Panc1 (cell line): ENCODE measurements around the gene MITF. TPM values are rescaled to one million over a fixed set of nuclear protein-coding genes. Genes with fewer than 3 reads are reported as not detected.

Experiments used
- ATAC-seq: fragments of 200-7000 bp; cut with Tn5 transposase; 2 replicates; pipeline ENCODE4 v1.9.1; 2020; ENCODE audit warnings: mild to moderate bottlenecking, moderate library complexity
- BruUV-seq: library from RNA; stranded (reverse); fragments of 400-500 nt; replicated peaks from 2 replicates; lab custom pipeline; 2021; lab: Mats Ljungman, UMichigan
- CTCF ChIA-PET: fragments of 300-600 bp; sonication (Branson Sonifier 250); formaldehyde crosslinking; loops from one replicate; lab custom pipeline; 2022; ENCODE audit warnings: antibody characterized with exemption; lab: Charles Lee
- POLR2A ChIA-PET: fragments of 300-600 bp; sonication (Branson Sonifier 250); formaldehyde crosslinking; loops from one replicate; lab custom pipeline; 2022; ENCODE audit warnings: antibody characterized with exemption; lab: Charles Lee
- DNase-seq: peaks from one replicate; pipeline ENCODE4 v3.0.0-alpha.2; 2010; ENCODE audit warnings: low read depth, low spot score
- H3K27ac ChIP-seq: 2 replicates; pipeline ENCODE4 v1.5.1; 2011; ENCODE audit warnings: mild to moderate bottlenecking, low read length, inconsistent platforms
- H3K27me3 ChIP-seq: fragments of 200-500 bp; sonication (Bioruptor generic); 2 replicates; pipeline ENCODE4 v1.6.0; 2014; ENCODE audit warnings: low read length, inconsistent platforms; ENCODE audit not compliant: control insufficient read depth, insufficient read depth
- H3K36me3 ChIP-seq: fragments of 200-500 bp; sonication (Bioruptor generic); 2 replicates; pipeline ENCODE4 v1.5.1; 2014; ENCODE audit warnings: inconsistent platforms, mild to moderate bottlenecking, low read length, moderate library complexity; ENCODE audit not compliant: control insufficient read depth, insufficient read depth
- H3K4me1 ChIP-seq: 2 replicates; pipeline ENCODE4 v1.5.1; 2011; ENCODE audit warnings: inconsistent platforms, mild to moderate bottlenecking, low read length, moderate library complexity; ENCODE audit not compliant: control insufficient read depth, insufficient read depth
- H3K4me3 ChIP-seq, 2 experiments: 2 replicates each; pipeline ENCODE4 v1.5.1; 2011 to 2012; ENCODE audit warnings: low read depth in 2 of 2, low read length in 2 of 2, mild to moderate bottlenecking in 2 of 2, inconsistent platforms in 1 of 2, moderate library complexity in 1 of 2
- H3K9me3 ChIP-seq: fragments of 200-500 bp; sonication (Bioruptor generic); 2 replicates; pipeline ENCODE4 v1.5.1; 2014; ENCODE audit warnings: low read depth, mild to moderate bottlenecking, inconsistent platforms, low read length, moderate library complexity; ENCODE audit not compliant: control insufficient read depth, insufficient read depth
- CTCF ChIP-seq: fragments of 450-650 bp; IDR thresholded peaks from 2 replicates; pipeline ENCODE4 v1.5.1; 2017; ENCODE audit warnings: mild to moderate bottlenecking
- POLR2AphosphoS5 ChIP-seq: IDR thresholded peaks from 2 replicates; pipeline ENCODE4 v1.6.1; 2012; ENCODE audit warnings: mild to moderate bottlenecking, low read depth, low read length, moderate library complexity
- REST ChIP-seq, 2 experiments: IDR thresholded peaks; 2 replicates each; pipeline ENCODE4 v1.6.1; 2011 to 2012; ENCODE audit warnings: low read depth in 2 of 2, control low read depth in 1 of 2, low read length in 1 of 2, mild to moderate bottlenecking in 1 of 2, moderate library complexity in 1 of 2; ENCODE audit not compliant: insufficient read depth in 1 of 2
- SIN3A ChIP-seq: IDR thresholded peaks from 2 replicates; pipeline ENCODE4 v1.6.1; 2012; ENCODE audit warnings: low read depth, mild to moderate bottlenecking, low read length, moderate library complexity, borderline replicate concordance; ENCODE audit not compliant: insufficient read depth
- TCF7L2 ChIP-seq: IDR thresholded peaks from 2 replicates; pipeline ENCODE4 v1.6.1; 2011; ENCODE audit warnings: mild to moderate bottlenecking, low read depth, low read length, inconsistent platforms
- in situ Hi-C: cut with HindIII; loops from 2 replicates; pipeline ENCODE4 v1.10.0; 2016; ENCODE audit warnings: low sequenced_read_pairs, low pct_unique_long_range_greater_than_20kb
- intact Hi-C: fragments of 100-400 bp; cut with micrococcal nuclease; formaldehyde crosslinking; loops from one replicate; pipeline ENCODE4 v1.10.0; 2022; ENCODE audit not compliant: unreplicated experiment
- total RNA-seq: library from RNA; stranded (reverse); gene quantifications from one replicate; pipeline ENCODE4 v1.2.1, GENCODE V29; 2021; ENCODE audit not compliant: unreplicated experiment

The MITF gene
- total RNA-seq, 1 experiment from 2014 or later = 10.8 TPM

- POLR2A ChIA-PET = no interaction called here
- Histone ChIP-seq H3K36me3 (no peaks in the 10 kb centered on the region), H3K4me1 (no peaks in the 10 kb centered on the region; the same call in 1 of the 2 replicates), H3K4me3 (no peak overlapping the region), H3K27ac (no peak overlapping the region), H3K9me3 (no peaks in the 10 kb centered on the region), H3K27me3 (no peaks in the 10 kb centered on the region)
- no peak for DNase-seq
- CTCF ChIA-PET = no interaction called here
- in situ Hi-C loops (no loop called here), intact Hi-C loops (no loop called here)
- BruUV-seq = no TSS peak
- TF ChIP-seq CTCF = no peak
- no peak for TF ChIP-seq TCF7L2
- TF ChIP-seq POLR2AphosphoS5 = no peak
- TF ChIP-seq REST (IDR thresholded peaks at IDR 0.05; ENCODE audit: insufficient read depth in 1 of 2, low read depth in 2 of 2, low read length in 1 of 2) = no peak
- no peak for ATAC-seq
Observed at GRCh38 chr3:69881051-69881450, 141.8 kb downstream of the MITF start.

- BruUV-seq = no TSS peak
- DNase-seq (no peak), ATAC-seq (no peak)
- intact Hi-C loops = no loop called here
- Histone ChIP-seq H3K36me3 (no peaks in the 10 kb centered on the region), H3K4me1 (no peaks in the 10 kb centered on the region; the same call in 1 of the 2 replicates), H3K27ac (no peak overlapping the region), H3K27me3 (no peaks in the 10 kb centered on the region), H3K4me3 (no peak overlapping the region), H3K9me3 (no peaks in the 10 kb centered on the region)
- POLR2A ChIA-PET = no interaction called here
- no peak for TF ChIP-seq CTCF
- TF ChIP-seq SIN3A = no peak
- TF ChIP-seq REST (IDR thresholded peaks at IDR 0.05; ENCODE audit: insufficient read depth in 1 of 2, low read depth in 2 of 2, low read length in 1 of 2) = no peak
- no peak for TF ChIP-seq TCF7L2
- no peak for TF ChIP-seq POLR2AphosphoS5
- in situ Hi-C loops = no loop called here
- CTCF ChIA-PET = no interaction called here
Observed at GRCh38 chr3:69881756-69882428, 142.6 kb downstream of the MITF start.
